ES-I3 (cell line): ENCODE data around the gene OR10A4.
"Not testable (repeated sequence)": the region's sequence is repeated elsewhere in the genome, so short reads cannot be mapped to it uniquely, and the experiment has no call there.

Source experiments
- H3K36me3 ChIP-seq: 2 replicates; pipeline ENCODE4 v1.6.1; 2013; ENCODE audit warnings: mild to moderate bottlenecking, low read length, control low read depth, moderate library complexity; ENCODE audit not compliant: insufficient read depth
- H3K4me1 ChIP-seq: 2 replicates; pipeline ENCODE4 v1.6.1; 2013; ENCODE audit warnings: mild to moderate bottlenecking, control low read depth, low read length; ENCODE audit not compliant: insufficient read depth
- H3K9ac ChIP-seq: 2 replicates; pipeline ENCODE4 v1.6.1; 2013; ENCODE audit warnings: low read depth, mild to moderate bottlenecking, low read length, moderate library complexity
- H3K9me3 ChIP-seq: 2 replicates; pipeline ENCODE4 v1.6.1; 2013; ENCODE audit warnings: mild to moderate bottlenecking, low read length, moderate library complexity; ENCODE audit not compliant: control insufficient read depth, insufficient read depth

OR10A4 gene

GRCh38 chr11:6876325-6876724, at the start of gene OR10A4:
TSS of gene OR10A4 (plus strand) at chr11:6876625. CDS start at chr11:6876648, 23 bp downstream.
- Histone ChIP-seq H3K4me1 (no peaks in the 10 kb centered on the region), H3K9ac (no peak within 1 kb of the TSS), H3K9me3 (no peaks in the 10 kb centered on the region), H3K36me3 (no peaks in the 10 kb centered on the region)

GRCh38 chr11:6828103-6828502, 48.3 kb upstream of the OR10A4 start:
- H3K9ac ChIP-seq: no peak overlapping the region
- H3K4me1 ChIP-seq: no peaks in the 10 kb centered on the region
- H3K9me3 ChIP-seq: no peaks in the 10 kb centered on the region; the same call in 1 of the 2 replicates
- H3K36me3 ChIP-seq: no peaks in the 10 kb centered on the region

- no peak overlapping the region for H3K9ac ChIP-seq
- H3K9me3 ChIP-seq: no peaks in the 10 kb centered on the region; the same call in 1 of the 2 replicates
- H3K4me1 ChIP-seq: no peaks in the 10 kb centered on the region
- H3K36me3 ChIP-seq: no peaks in the 10 kb centered on the region
These were observed 43.1 kb upstream of the OR10A4 start for GRCh38 chr11:6833356-6833755.

GRCh38 chr11:6834021-6834420, 42.4 kb upstream of the OR10A4 start:
- Histone ChIP-seq H3K9ac (no peak overlapping the region), H3K9me3 (no peaks in the 10 kb centered on the region), H3K36me3 (no peaks in the 10 kb centered on the region), H3K4me1 (no peaks in the 10 kb centered on the region)

- peaks cover 9% of the 10 kb centered on the region; the same call in 1 of the 2 replicates for H3K4me1 ChIP-seq
- no peak overlapping the region for H3K9ac ChIP-seq
- H3K36me3 ChIP-seq: no peaks in the 10 kb centered on the region
- peaks cover 3% of the 10 kb centered on the region; the same call in 1 of the 2 replicates for H3K9me3 ChIP-seq
These were observed 34.7 kb upstream of the OR10A4 start for GRCh38 chr11:6841694-6842093.

GRCh38 chr11:6843670-6844069, 32.8 kb upstream of the OR10A4 start:
- H3K9ac ChIP-seq: no peak overlapping the region
- H3K4me1 ChIP-seq: peaks cover 13% of the 10 kb centered on the region; the same call in 1 of the 2 replicates
- no peaks in the 10 kb centered on the region for H3K36me3 ChIP-seq
- H3K9me3 ChIP-seq: peaks cover 3% of the 10 kb centered on the region; the same call in 1 of the 2 replicates

GRCh38 chr11:6844356-6844755, 32.1 kb upstream of the OR10A4 start:
- no peaks in the 10 kb centered on the region for H3K36me3 ChIP-seq
- no peak overlapping the region for H3K9ac ChIP-seq
- H3K9me3 ChIP-seq: peaks cover 3% of the 10 kb centered on the region; the same call in 1 of the 2 replicates
- H3K4me1 ChIP-seq: peaks cover 13% of the 10 kb centered on the region; the same call in 1 of the 2 replicates

GRCh38 chr11:6845383-6845782, 31.0 kb upstream of the OR10A4 start, which contains the start of gene OR10A5:
TSS of gene OR10A5 (plus strand) at chr11:6845683. CDS start at chr11:6845683, 0 bp downstream.
- Histone ChIP-seq H3K9ac (no peak within 1 kb of the TSS), H3K4me1 (peaks cover 13% of the 10 kb centered on the region; the same call in 1 of the 2 replicates)

GRCh38 chr11:6850526-6850925, 25.9 kb upstream of the OR10A4 start:
- H3K9me3 ChIP-seq: peaks cover 2% of the 10 kb centered on the region
- no peak overlapping the region for H3K9ac ChIP-seq
- peaks cover 4% of the 10 kb centered on the region; the same call in 1 of the 2 replicates for H3K4me1 ChIP-seq
- no peaks in the 10 kb centered on the region for H3K36me3 ChIP-seq

More at GRCh38 chr11:6845383-6845782, 31.0 kb upstream of the OR10A4 start, which contains the start of gene OR10A5:
- peaks cover 4% of the 10 kb centered on the region for H3K9me3 ChIP-seq
- no peaks in the 10 kb centered on the region for H3K36me3 ChIP-seq

- H3K9me3 ChIP-seq, H3K9ac ChIP-seq, H3K4me1 ChIP-seq, H3K36me3 ChIP-seq: not testable (repeated sequence)
These were observed 21.6 kb upstream of the OR10A4 start for GRCh38 chr11:6854801-6855200.

GRCh38 chr11:6855971-6856541, 20.4 kb upstream of the OR10A4 start:
- Histone ChIP-seq H3K36me3 (no peaks in the 10 kb centered on the region), H3K9me3 (no peaks in the 10 kb centered on the region; the same call in 1 of the 2 replicates), H3K4me1 (no peaks in the 10 kb centered on the region), H3K9ac (no peak overlapping the region)

- no peaks in the 10 kb centered on the region for H3K36me3 ChIP-seq
- no peaks in the 10 kb centered on the region; the same call in 1 of the 2 replicates for H3K9me3 ChIP-seq
- no peak overlapping the region for H3K9ac ChIP-seq
- H3K4me1 ChIP-seq: no peaks in the 10 kb centered on the region
These were observed 19.6 kb upstream of the OR10A4 start for GRCh38 chr11:6856871-6857270.

- H3K9ac ChIP-seq: no peak within 1 kb of the TSS
- no peaks in the 10 kb centered on the region for H3K9me3 ChIP-seq
- H3K36me3 ChIP-seq: no peaks in the 10 kb centered on the region
These were observed 13.5 kb upstream of the OR10A4 start, which contains the start of gene OR10A2 for GRCh38 chr11:6862961-6863360. TSS of gene OR10A2 (plus strand) at chr11:6863057. CDS start at chr11:6869755, 6,698 bp downstream.

GRCh38 chr11:6864438-6864837, 12.0 kb upstream of the OR10A4 start:
- no peaks in the 10 kb centered on the region for H3K4me1 ChIP-seq
- no peaks in the 10 kb centered on the region for H3K36me3 ChIP-seq
- no peaks in the 10 kb centered on the region for H3K9me3 ChIP-seq
- no peak overlapping the region for H3K9ac ChIP-seq

More at GRCh38 chr11:6862961-6863360, 13.5 kb upstream of the OR10A4 start, which contains the start of gene OR10A2:
- no peaks in the 10 kb centered on the region for H3K4me1 ChIP-seq

GRCh38 chr11:6871278-6871677, 5.1 kb upstream of the OR10A4 start:
- Histone ChIP-seq H3K9me3 (no peaks in the 10 kb centered on the region), H3K36me3 (no peaks in the 10 kb centered on the region), H3K4me1 (no peaks in the 10 kb centered on the region), H3K9ac (no peak overlapping the region)
